Endometrium (tissue), 2 donors: ENCODE data around the gene EREG.

Experiments used
- FAIRE-seq: peaks from 2 replicates; lab custom pipeline; 2012; peaks lifted over from hg19 to GRCh38; lab: Jason Lieb, UNC
- donor health status: control.
- donor health status: control.

The EREG gene

DNA sequence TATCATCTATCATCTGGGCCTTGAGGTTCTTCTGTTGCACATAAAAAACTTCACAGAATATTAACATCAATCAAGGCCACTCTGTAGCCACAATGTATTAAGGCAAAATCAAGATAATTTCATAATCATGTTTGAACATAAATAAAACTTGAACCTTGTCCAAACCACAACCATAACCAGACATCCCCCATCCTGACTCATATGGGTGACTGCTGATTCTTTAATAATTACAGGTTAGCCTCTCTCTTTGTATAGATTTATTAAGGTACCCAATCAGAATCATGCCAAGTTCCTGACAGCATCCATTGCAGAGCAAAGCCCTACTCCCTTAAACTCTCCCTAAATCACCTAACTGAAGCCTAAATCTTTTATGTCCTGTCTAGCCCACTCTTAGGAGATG is 63.3 kb downstream of the EREG start:
- FAIRE-seq = no peak

DNA sequence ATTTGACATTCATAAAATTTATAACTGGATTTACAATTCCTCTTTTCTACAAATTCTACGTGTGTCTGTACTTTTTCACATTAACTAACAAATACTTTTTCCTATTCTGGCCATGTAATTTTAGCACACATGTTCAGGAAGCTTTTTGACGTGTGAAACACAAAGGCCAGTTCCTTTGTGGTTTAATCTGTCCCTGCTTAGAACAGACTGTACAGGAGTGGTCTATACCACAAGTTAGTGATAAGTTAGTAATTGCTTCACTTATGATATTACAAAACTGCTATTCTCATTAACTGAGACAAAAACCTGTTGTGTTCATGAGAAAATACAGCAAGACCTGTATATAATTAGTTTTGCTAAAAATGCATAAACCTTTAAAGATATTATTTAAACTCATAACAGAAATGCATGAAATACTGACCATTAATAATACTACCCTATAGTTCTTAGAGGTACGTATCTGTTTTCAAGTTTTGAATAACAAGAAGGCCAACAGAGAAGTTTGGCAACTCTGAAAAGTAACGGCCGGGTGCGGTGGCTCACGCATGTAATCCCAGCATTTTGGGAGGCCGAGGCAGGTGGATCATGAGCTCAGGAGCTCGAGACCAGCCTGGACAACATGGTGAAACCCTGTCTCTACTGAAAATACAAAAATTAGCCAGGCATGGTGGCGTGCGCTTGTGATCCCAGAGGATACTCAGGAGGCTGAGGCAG is 66.3 kb downstream of the EREG start:
- FAIRE-seq = no peak

DNA sequence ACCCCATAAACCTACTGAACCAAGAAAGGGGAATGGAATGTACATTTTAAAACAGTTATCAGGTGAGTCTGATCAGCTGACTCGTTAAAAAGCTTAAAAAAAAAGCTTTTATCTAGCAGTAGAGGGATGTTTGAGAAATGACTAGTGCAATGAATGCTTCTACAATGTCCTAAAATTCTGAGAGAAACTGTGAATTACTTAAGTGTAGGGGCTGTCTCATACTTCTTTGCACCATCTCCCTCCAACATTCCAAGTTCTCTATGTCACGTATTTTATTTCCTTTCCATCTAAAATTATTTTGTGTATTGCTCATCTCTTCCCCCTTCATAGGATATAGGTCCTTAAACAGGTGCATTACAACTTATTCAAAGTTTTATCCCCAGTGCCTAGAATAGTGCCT is 68.1 kb downstream of the EREG start:
- FAIRE-seq = no peak

DNA sequence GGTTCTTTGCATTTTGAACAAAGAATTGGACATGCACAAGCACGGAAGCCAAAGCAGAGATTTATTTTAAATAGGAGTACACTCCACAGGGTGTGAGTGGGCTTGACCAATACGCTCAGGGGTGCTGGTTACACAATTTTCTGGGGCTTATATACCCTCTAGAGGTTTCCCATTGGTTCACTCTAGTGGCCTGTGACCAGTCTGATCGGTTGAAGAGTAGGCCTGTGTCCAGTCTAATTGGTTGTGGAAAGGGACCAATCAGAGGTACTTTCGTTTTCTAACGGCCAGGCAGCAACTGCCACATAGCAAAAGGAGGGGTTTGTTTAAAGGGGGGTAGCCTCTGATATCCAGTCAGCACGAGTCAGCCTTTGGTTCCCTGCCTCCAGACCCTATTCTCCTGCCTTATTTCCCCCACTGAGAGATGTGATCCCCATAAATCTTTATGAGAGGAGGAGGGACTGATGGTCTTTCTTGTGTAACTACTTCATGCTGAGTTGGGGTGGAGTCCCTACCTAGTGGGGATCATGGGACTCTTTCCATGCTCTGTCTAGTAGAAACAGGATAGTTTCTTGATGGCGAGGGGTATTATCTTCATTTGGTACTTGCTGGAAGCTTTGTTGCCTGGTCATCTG is 68.7 kb downstream of the EREG start:
- no peak for FAIRE-seq

DNA sequence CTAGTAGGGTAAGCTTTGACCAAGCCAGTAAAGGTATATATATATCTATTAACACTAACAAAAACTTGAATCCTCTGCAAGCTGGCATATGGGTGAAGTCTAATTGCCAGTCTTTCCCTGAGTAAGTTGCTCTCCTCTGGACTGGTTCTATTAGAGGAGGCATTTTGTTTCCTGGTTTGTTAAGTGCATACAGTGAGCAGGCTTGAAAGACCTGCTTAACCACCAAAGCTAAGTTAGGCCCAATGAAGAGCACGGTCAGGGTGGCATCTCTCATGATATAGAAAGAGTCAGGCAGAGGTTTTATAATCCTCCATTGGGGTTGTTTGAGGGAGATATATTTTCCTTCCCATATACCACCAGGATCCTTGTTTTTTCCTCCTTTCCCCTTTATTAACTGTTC is 70.4 kb downstream of the EREG start:
- no peak for FAIRE-seq

DNA sequence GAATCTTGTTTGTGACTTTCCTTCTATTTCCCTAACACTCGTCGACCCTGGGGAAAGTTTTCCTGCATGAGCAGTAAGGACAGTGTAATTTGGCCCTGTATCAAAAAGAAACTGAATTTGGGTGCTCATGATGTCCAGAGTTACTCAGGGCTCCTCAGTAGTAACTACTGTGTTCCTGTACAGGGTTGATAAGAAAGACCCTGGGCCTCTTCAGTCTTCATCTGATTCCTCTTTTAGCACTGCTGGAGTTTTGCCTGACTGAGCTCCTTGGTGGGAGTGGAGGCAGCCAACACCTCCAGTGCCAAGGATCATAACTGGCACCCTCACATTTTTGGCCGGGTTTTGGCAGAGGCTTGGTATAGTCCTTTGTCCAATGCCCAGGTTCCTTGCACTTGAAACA is 72.9 kb downstream of the EREG start:
- no peak for FAIRE-seq
